ENCODE results near the gene METRNL.

DNA sequence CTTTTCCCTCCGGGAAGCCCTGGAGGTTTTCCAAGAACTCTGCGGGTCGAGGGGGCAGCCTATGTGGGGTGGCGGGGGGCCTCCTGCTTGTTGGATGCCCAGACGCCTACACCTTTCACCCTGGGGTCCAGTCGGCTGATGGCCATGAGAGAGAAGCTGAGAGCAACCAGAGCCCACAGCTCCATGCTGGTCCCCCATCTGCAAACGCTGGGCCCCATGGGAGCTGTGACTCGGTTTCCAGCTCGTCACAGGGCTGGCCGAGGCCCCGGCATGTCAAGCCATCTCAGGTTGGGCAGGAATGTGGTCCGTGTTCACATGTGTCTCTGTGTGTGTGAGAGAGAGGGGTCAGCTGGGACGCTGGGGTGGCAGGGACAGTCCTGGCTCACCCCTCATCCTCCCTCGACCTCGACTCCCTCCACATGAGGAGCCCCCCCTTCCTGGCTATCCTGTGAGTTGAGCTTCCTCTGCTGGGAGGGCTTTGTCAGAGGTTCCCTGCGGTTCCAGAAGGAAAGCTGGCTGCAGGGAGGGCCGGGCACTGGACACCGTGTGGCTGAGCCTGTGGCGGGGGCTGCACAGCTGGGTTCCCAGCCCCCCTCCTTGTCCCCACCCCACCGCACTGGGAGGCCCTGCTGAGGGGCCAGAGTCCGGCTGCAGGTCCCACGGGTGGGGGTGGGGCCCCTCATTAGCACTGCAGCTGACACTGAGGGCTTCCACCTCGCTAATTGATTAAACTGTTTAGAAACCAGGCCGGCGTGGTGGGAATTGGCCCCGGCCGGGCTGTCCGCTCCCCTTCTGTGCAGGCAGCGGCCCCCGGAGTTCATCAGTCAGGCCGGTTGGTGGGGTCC is 19.1 kb downstream of the METRNL start:
- TF ChIP-seq, protein P1, sequence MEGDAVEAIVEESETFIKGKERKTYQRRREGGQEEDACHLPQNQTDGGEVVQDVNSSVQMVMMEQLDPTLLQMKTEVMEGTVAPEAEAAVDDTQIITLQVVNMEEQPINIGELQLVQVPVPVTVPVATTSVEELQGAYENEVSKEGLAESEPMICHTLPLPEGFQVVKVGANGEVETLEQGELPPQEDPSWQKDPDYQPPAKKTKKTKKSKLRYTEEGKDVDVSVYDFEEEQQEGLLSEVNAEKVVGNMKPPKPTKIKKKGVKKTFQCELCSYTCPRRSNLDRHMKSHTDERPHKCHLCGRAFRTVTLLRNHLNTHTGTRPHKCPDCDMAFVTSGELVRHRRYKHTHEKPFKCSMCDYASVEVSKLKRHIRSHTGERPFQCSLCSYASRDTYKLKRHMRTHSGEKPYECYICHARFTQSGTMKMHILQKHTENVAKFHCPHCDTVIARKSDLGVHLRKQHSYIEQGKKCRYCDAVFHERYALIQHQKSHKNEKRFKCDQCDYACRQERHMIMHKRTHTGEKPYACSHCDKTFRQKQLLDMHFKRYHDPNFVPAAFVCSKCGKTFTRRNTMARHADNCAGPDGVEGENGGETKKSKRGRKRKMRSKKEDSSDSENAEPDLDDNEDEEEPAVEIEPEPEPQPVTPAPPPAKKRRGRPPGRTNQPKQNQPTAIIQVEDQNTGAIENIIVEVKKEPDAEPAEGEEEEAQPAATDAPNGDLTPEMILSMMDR (conservative IDR thresholded peaks at IDR 0.05): no peak
- no peak for TF ChIP-seq ZFX (IDR thresholded peaks at IDR 0.05)

All from C4-2B (cell line).